ENCODE data around the gene PIK3R3.

DNA sequence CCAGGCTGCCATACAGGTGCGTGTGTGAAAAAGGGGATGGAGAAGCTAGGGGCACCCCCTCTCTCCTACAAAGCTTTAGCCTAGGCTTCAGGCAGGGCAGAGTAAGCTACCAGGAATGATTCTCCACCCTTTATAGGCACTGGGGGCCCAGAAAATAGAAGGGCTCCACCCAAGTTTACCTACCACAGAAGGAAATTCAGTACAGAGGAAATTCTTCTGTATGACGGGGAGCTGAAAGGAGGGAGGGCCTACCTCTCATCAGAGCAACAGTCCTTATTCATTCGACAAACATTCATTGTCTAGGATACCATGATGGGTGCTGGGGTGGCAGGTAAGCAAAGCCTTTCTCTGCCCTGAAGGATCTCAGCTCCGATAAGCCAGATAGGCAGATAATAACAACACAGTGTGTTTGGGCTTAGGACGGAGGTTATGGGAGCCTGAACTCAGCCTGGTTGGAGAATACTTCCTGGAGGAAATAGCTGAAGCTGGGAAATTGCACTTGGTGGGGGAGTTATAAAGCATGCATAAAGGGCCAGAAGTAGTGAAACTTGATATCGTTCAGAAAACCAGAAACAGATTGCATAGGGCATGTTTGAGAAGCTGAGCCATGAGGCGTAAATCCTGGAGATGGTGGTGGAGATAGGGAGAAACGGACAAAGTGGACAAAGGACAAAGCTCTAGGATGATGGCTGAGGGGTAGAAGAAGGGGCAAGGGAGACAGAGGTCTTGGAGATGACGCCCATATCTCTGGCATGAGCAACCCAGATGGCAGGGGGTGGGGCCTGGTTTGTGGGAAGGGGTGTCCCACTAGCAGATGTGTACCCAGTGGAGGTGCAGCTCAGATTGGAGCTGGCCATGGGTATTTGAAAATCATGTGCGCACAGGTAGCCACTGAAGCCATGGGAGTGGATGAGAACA lies 49.2 kb upstream of the PIK3R3 start:
- no peak for TF ChIP-seq EZH2 (IDR thresholded peaks at IDR 0.05; ENCODE audit: borderline replicate concordance, low read length)
- TF ChIP-seq CTCF (IDR thresholded peaks at IDR 0.05; ENCODE audit: low read length) = no peak

Data from OCI-LY1 (cell line).